Mammary epithelial cell (primary cell): Measurements from ENCODE around the gene CNTNAP2.

Experiments used
- EZH2 ChIP-seq: IDR thresholded peaks from 2 replicates; pipeline ENCODE4 v1.6.1; 2012; ENCODE audit warnings: low read length, inconsistent platforms, borderline replicate concordance
- TF ChIP-seq, protein P1 (sequence below), 2 donors: IDR thresholded peaks in 1 of 2; conservative IDR thresholded peaks in 1 of 2; 2 replicates each; pipeline ENCODE4 v1.5.1; 2011 to 2012; ENCODE audit warnings: inconsistent platforms in 2 of 2, low read length in 2 of 2, mild to moderate bottlenecking in 2 of 2, control low read depth in 1 of 2, low read depth in 1 of 2; ENCODE audit not compliant: insufficient read depth in 1 of 2; ENCODE audit errors: extremely low read depth in 1 of 2

DNA sequence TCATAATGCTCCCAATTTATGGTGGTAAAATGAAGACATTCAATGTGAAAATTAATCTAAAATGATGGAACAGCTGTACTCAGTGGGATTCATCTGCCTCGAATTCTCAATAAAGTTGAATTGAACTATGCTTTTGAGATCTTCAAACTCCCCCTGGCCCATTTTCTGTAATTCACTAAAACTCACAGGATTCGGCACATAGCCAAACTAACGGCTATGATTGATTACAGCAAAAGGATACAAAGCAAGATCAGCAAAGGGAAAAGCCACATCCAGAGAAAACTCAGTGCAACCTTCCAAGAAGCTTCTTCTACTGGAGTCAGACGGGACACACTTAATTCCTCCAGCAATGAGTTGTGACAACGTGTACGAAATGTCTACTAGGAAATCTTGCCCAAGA is 307.5 kb downstream of the CNTNAP2 start:
- TF ChIP-seq, protein P1, sequence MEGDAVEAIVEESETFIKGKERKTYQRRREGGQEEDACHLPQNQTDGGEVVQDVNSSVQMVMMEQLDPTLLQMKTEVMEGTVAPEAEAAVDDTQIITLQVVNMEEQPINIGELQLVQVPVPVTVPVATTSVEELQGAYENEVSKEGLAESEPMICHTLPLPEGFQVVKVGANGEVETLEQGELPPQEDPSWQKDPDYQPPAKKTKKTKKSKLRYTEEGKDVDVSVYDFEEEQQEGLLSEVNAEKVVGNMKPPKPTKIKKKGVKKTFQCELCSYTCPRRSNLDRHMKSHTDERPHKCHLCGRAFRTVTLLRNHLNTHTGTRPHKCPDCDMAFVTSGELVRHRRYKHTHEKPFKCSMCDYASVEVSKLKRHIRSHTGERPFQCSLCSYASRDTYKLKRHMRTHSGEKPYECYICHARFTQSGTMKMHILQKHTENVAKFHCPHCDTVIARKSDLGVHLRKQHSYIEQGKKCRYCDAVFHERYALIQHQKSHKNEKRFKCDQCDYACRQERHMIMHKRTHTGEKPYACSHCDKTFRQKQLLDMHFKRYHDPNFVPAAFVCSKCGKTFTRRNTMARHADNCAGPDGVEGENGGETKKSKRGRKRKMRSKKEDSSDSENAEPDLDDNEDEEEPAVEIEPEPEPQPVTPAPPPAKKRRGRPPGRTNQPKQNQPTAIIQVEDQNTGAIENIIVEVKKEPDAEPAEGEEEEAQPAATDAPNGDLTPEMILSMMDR (conservative IDR thresholded peaks at IDR 0.05 in 1 of 2, IDR thresholded peaks at IDR 0.05 in 1 of 2; ENCODE audit: extremely low read depth in 1 of 2, insufficient read depth in 1 of 2, low read depth in 1 of 2, low read length in 2 of 2): no peak
- TF ChIP-seq EZH2: no peak
